ENCODE data around the gene SRSF10. TPM values are rescaled to one million over a fixed set of nuclear protein-coding genes. Genes with fewer than 3 reads are reported as not detected.

SRSF10 gene
- polyA plus RNA-seq, 3 donors, result 66.6 to 76.2 (median 75.6) TPM

DNA sequence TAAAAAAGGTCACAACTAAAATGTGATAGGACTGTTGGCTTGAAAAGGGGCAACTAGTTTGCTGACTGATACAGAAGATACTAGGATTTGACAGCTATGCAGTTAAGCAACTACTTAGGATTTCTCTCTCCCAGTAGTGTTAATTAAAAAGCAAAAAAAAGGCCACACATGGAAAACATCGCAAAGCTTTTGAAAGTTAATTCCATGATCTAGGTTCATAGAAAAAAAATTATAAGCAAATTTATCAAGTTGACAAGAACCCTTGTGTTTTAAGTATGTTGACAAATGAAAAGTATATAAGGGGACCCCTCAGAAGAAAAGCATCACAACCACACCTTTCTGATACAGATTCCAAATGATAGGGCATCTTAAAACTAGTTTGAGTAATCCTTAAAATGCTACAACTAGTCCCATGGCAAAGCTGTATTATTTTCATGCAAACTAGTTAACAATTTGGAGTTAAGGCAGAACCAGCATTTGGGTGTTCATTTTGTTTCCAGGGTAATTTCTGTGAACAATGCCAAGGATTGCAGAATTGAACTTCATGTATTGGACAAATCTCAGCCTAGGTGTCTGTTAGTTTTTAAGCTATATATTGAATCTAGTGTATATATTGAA is 16.4 kb downstream of the SRSF10 start:
- intact Hi-C loops (cut with micrococcal nuclease), result no loop called here

More for the DNA sequence above, 16.4 kb downstream of the SRSF10 start:
- Histone ChIP-seq H3K4me2 (replicated peaks; ENCODE audit: extremely low read depth, low read length, poor library complexity, severe bottlenecking) (no peak overlapping the region), H3K9me3 (replicated peaks in 1 of 2; ENCODE audit: control insufficient read depth in 1 of 2, insufficient read depth in 1 of 2, low read length in 2 of 2) (no peaks in the 10 kb centered on the region), H4K20me1 (ENCODE audit: insufficient read depth, low read length) (peaks cover 21% of the 10 kb centered on the region), H3K79me2 (ENCODE audit: insufficient read depth, low read length) (peaks cover 74% of the 10 kb centered on the region), H3K27ac (ENCODE audit: low read depth in 1 of 2, low read length in 2 of 2) (peak overlapping the region in 1 of 2 donors; percentile 57), H3K9ac (ENCODE audit: insufficient read depth, low read length, poor library complexity, severe bottlenecking) (no peak overlapping the region), H3K36me3 (replicated peaks in 1 of 2; ENCODE audit: control insufficient read depth in 1 of 2, insufficient read depth in 2 of 2, low read length in 2 of 2) (peaks cover 39 to 61% of the 10 kb centered on the region in 2 donors), H3K4me1 (ENCODE audit: control insufficient read depth in 1 of 2, insufficient read depth in 2 of 2, low read length in 2 of 2) (peaks cover 26 to 40% of the 10 kb centered on the region in 2 donors), H2AFZ (ENCODE audit: insufficient read depth, low read depth, low read length, poor library complexity, severe bottlenecking) (no peak overlapping the region), H3K27me3 (ENCODE audit: control insufficient read depth in 2 of 2, insufficient read depth in 2 of 2, low read length in 2 of 2) (no peaks in the 10 kb centered on the region), H3K4me3 (replicated peaks in 1 of 3; ENCODE audit: low read depth in 2 of 3, low read length in 3 of 3) (no peak overlapping the region)
- H3K27me3 Mint-ChIP-seq (ENCODE audit: low read depth in 3 of 3), result no peaks in the 10 kb centered on the region
- H3K4me3 Mint-ChIP-seq, result no peak overlapping the region
- WGBS (ENCODE audit: insufficient coverage), result no CpG with 5 or more reads among the region's 1 CpG
- peak overlapping the region in 5 of 7 donors; percentile 7 to 85 (median 46) for H3K27ac Mint-ChIP-seq
- peaks cover 38 to 50% of the 10 kb centered on the region in 2 donors for H3K36me3 Mint-ChIP-seq
- DNase-seq, result no peak
- H3K4me1 Mint-ChIP-seq, result peaks cover 34% of the 10 kb centered on the region
- no peaks in the 10 kb centered on the region for H3K9me3 Mint-ChIP-seq
- TF ChIP-seq CTCF (IDR thresholded peaks at IDR 0.05), result no peak
